GM19023 (cell line): ENCODE measurements around the gene NQO2.
A peak's percentile ranks its signal among the peaks of the same experiment; 100 is the strongest.
"Not testable (repeated sequence)": the region's sequence is repeated elsewhere in the genome, so short reads cannot be mapped to it uniquely, and the experiment has no call there.

ENCODE experiments used
- ATAC-seq: cut with Tn5 transposase; IDR thresholded peaks from one replicate; pipeline ENCODE4 v1.9.1; 2021; ENCODE audit warnings: mild to moderate bottlenecking, moderate library complexity; ENCODE audit not compliant: unreplicated experiment

Gene NQO2

DNA sequence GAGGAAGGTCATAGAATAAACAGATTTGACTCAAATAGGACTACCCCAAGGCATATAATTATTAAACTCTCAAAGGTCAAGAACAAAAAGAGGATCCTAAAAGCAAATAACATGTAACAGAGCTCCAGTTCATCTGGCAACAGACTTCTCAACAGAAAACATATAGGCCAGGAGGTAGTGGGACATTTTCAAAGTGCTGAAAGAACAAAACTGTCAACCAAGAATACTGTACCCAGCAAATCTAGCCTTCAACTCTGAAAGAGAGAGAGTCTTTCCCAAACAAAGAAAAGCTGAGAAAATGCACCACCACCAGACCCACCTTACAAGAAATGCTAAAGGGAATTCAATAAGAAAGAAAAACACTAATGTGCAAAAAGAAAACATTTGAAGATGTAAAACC, 11.9 kb downstream of the NQO2 start:
- no peak for ATAC-seq

DNA sequence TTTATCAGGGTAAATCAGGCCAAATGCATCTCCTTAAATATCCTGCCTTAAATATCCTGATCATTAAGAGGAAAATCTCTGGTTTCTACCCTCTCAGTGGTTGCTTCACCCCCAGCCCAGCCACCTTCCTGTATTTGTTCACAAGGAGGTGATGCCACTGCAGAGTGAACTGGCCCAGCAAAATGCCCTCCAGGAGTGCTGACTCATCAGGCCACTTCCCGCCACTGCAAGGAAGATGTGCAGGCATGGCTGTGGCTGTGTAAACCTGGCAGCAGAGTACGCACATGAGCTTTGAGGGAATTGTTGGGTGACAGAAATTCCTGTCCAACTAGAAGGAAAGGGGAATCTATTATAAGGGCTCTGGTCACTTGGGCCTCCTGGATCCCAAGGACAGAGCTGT, 13.8 kb downstream of the NQO2 start:
- no peak for ATAC-seq

DNA sequence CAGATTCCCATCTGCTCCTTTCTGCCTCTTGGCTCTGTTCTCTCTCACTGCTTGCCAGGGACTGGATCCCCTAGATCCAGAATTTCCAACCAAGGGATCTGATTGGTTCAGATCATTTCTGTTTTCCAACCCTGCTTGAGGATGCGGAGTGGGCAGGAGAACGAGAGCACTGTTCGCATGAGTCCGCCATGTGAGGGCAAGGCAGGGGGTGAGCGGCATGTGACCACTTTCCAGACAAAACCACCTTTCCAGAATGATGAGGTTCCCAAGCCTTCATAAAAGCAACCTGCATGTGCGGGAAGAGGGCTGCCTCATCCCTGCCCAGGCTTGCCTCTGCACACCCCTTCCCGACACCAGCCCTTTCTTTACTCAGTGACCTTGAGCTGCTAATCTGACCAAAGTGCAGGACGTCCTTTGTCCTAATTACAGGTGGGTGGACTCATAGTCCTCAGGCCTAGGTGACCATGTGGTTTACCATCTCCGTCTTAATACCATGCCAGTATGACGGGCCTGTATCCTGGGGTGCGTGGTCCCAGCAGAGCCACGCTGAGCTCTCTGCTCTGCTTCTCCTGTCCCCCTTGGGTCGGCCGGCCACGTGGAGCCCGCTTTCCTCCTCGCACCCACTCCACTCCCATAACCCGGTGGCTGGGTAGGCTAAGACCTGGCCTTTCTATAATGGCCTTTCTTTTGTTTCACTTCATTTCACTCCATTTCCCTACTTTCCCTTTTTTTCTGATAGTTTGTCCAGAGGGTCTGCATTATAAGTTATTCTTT, 14.4 kb downstream of the NQO2 start:
- ATAC-seq = no peak

DNA sequence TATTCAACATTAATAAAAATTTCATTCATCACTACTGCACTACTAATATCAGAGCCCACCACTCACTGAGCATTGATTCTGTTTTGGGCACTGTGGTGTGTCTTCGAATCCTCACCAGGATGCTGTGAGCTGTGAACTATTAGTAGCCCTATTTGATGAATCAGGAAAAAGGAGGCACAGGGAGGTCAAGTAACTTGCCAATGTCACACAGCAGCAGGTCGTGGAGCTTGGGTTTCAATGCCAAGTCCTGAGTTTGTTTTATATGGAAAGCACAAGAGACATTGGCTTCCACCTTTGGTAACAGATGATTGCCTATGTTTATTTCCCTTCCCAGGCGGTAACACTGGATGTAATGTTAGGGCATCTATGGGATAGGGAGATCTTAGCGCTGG, 15.0 kb downstream of the NQO2 start:
- no peak for ATAC-seq

DNA sequence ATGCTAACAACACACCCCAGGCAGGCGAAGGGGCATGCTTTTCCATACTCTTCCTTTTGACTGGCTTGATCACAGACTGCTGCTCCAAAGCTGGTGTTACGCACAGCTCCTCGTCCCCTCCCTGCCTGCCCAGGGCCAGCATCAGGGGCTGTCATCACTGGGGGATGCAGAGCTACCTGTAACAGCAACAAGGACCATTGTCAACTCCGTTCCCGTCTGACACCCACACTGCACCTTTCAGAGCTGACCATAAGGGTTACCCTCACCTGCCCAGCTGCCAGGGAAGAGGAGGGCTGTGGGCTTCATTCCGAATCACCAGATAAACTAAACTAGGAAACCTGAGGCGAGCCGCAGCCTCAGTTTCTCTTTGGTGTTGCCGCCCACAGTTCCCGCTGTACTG, 15.4 kb downstream of the NQO2 start:
- no peak for ATAC-seq

DNA sequence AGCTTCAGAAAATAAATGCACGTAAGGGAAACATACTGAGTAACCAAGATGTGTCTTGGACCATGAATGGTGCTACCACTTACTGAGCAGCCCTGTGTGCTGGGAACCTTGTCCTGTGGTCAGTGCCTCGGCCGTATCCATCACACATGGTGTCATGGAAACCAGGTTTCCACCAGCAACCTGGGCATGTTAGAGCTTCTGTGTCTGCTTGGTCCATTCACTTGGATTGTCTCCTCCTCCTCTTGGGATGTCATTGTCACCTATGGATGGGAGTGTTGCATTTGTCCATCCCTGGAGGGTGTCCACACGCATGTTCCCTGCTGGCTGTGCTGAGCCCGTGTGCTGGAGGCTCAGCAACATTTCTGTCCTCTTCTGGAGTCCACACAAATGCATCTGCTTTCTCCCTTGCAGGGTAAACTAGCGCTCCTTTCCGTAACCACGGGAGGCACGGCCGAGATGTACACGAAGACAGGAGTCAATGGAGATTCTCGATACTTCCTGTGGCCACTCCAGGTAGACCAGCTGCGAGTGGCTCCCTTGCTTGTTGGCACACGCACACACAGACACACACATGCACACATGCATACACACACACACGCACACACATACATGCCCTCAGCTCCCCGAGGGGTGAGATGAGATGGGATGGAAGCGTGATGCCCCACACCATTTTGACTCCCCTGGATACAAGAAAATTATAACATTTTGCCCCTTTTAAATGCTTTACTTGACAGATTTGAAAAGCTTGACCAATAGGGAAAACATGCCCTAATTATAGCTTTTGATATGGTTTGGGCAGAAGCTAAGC, 17.0 kb downstream of the NQO2 start:
- no peak for ATAC-seq

DNA sequence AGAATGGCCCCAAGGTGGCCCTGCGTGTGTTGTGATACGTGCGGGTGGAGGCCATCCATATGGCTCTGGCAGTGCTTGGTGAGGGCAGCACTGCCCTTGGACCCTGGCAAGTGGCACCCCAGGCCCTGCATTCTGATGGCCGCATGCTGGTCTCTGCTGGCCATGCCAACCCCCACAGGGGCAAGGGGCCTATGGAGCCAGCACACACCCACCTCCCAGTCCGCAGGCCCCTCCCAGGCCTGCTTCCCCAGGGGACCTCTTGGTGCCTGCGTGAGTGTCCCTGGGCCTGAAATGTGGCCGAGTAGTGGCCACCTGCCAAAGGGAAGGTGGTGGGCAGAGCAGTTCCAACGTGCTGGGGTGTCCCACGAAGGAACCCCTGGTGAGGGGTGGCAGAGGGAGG, 17.6 kb downstream of the NQO2 start:
- no peak for ATAC-seq

DNA sequence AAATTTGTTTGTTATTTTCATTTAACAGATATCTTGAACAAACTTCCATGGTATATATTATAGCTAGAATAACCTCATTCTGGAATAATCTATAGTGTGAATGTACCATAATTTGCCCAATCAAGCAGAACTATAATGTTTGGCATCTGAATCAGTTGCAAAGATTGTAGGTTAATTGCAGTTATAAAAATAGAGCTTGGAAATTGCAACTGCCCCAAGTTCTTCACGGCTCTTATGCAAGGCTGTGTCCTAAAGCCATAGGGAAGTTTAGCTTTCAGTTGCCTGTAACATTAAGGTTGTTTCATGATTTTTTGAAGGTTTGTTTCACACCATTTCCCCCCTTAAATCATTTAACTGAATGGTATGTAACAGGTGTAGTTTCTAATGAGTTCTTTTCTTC, 19.4 kb downstream of the NQO2 start:
- no peak for ATAC-seq

DNA sequence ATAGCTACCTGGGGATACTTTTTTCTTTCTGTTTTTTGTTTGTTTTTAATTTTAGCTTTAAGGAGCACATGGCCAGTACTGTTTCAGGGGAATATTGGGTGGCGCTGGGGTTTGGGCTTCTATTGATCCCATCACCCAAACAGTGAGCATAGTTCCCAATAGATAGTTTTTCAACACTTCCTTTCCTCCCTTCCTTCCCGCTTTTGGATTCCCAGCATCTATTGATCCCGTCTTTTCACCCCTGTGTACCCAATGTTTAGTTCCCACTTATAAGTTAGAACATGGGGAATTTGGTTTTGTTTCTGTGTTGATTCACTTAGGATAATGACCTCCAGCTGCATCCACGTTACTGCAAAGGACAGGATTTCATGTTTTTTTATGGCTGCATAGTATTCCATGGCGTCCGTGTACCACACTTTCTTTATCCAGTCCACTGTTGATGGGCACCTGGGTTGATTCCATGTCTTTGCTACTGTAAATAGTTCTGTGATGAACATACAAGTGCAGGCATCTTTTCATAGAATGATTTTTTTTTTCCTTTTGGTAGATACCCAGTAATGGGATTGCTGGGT, 20.1 kb downstream of the NQO2 start:
- ATAC-seq = no peak

DNA sequence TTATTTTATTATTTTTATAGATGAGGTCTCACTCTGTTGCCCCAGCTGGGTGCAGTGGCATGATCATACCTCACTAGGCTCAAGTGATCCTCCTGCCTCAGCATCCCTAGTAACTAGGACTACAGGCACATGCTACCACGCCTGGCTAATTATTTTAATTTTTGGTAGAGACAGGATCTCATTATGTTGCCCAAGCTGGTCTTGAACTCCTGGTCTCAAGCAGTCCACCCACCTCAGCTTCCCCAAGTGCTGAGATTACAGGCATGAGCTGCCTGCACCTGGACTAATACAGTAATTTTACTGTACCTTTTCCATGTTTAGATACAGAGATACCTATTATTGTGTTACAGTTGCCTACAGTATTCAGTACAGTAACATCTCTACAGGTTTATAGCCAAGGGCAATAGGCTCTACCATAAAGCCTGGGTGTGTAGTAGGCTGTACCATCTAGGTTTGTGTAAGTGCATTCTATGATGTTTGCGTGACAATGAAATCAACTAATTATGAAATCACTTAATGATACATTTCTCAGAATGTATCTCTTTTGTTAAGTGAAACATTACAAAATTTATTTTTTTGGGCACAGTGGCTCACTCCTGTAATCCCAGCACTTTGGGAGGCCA, 21.4 kb downstream of the NQO2 start:
- not testable (repeated sequence) for ATAC-seq

DNA sequence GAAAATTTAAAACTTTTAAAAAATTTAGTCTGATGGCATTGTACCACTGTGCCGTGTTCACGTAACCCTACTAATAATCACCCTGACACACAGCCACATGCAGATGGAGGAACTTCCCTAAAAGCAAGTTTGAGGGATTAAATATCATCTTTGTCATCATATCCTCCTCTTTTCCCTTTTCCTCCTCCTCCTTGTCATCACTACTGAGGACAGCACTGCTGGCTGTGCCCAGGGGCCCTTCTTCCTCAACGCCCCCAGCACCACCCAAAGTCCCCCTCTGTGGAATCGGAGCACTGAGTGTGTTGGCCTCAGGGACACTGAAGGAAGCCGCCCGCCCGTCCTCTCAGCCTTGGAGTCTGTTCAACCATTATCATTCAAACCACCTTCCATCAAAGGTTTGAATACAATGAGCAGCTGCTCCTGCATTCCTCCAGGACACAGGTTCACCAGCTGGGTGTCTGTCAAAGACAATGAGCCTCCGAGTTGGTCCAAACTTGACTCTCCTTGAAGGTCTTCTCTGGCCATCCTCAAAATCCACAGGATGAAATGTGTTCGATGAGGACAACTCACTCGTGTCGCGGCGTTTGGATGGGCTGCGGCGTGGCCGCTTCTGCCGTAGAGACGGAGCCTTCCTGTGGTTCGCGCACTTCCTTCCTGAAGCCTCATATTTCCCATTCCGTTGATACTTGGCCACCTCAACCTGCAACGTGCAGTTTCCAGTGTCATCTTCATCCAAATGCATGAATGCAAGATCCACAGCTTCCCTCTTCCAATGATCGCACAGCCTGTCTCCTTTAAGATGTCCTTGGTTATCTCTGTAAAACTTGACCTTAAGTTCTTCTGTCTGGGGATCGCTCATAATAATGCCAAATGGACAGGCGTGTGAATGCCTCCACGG, 23.3 kb downstream of the NQO2 start:
- no peak for ATAC-seq

DNA sequence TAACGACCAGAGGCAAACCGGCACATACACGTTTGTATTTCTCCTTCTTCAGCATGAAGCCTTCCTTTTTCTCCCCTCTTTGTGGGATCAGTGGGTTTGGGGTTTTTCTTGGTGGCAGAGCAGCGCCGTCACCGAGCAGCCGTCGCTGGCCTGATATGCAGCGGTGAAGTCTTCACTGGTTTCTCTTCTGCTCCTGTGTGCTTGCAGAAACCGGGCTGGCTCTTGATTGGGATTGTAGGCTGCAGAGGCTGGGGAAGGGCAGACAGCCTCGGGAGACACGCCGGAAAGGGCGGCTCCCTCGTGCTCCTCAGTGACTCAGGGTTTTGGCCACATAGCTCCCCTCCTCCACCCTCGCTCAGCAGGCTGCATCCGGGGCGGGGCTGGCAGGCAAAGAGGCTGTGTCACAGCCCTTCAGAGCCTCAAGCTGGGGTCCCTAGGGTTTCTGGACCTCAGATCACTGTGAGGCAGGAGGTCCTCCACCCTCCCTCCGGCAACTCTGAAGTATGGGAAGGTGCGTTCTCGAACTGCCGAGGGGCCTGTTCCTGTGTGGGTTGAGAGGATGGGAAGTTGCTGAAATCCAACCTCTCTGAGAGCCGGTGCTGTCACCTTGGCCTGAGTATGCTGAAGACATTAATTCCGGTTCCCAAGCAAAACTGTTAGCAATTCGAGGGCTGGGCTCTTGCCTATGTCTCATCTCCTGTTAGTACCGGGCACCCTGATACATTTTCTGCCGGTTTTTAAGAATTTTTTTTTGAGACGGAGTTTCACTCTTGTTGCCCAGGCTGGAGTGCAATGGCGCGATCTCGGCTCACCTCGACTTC, 24.2 kb downstream of the NQO2 start:
- ATAC-seq = peak; percentile 82

DNA sequence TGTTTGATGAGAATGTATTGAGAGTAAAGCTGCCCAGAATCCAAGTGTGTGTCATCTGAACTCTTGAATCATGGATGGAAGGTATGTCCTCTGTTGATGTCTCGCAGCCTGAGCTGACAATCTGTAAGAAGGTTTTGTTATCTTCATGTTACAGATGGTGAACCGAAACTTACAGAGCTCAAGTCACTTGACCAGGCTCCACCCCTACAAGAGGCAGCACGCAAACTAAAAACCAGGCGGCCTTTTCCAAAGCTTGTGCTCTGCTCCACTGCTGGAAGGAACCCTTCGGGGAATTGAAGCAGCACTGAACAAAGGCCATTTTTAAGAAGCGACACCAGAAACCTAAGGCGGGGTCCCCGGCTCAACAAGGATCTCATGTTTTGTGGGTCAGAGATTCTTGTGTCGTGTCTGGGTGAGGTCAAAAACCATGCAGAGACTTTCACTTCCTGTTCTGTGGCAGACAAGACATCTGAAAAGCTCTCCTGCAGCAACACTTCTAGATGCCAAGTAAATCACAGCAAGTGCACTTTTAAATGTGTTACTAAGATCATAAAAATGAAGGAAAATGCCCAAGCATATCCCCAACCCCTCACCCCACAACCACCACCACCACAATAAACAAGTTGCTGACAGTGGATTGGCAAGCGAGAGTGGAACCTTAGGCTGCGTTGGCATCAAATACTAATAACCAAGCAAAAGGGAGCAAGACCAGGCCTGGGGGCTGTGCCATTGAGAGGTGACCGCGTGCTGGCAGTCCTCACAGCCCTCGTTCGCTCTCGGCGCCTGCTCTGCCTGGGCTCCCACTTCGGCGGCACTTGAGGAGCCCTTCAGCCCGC, 27.3 kb downstream of the NQO2 start:
- ATAC-seq = no peak

DNA sequence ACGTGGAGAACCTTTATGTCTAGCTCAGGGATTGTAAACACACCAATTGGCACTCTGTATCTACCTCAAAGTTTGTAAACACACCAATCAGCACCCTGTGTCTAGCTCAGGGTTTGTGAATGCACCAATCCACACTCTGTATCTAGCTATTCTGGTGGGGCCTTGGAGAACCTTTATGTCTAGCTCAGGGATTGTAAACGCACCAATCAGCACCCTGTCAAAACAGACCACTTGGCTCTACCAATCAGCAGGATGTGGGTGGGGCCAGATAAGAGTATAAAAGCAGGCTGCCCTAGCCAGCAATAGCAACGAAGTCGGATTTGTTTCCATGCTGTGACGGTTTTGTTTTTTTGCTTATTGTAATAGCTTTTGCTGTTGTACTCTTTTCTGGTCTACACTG, 28.5 kb downstream of the NQO2 start:
- not testable (repeated sequence) for ATAC-seq

DNA sequence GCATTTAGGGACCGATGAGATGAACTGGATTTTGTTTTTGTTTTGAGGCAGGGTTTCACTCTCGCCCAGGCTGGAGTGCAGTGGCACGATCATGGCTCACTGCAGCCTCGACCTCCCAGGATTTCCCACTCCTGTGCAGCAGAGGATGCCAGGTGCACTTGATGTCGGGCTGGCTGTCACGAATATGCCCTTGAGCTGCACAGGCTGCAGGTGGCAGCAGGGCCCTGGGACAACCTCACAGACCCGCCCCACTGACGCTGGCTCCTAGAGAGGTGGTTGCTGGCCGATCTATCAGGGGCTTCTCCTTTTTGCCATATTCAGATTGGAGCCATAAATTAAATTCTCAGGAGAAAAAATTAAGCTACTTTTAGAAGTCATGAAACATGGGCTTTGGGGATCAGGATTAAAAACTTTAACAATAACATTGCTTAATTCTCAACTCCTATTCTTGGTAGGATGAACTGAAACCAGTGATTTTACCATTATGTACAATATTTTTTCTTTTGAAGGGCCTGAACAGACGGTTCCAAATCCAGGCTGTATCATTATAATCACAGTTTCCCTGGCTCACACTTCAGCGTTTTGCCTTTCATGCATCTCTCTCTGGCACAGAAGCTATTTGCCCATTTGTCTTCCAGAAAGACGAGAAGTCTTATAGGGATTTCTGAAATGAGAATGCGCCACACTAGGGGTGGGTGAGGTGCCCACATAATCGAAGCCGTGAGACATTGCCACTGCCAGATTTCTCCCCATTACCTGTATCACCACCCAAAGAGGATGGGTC, 32.4 kb downstream of the NQO2 start:
- ATAC-seq = no peak

DNA sequence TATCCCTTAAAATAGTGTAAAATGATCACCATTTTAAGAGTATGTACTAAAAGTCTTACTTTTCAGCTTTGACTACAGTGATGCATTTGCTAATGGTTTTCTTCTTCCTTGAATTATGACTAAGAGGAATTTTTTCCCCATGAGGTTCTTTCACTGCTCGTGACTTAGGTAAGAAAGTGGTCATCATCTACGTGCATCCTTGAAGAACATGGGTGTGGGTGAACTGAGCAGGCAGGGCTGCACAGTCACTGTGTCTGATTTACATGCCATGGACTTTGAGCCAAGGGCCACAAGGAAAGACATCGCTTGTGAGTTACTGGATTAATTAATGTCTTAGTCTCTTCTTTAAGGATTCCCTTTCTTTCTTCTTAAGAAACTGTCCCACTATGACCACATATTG, 33.3 kb downstream of the NQO2 start:
- no peak for ATAC-seq

DNA sequence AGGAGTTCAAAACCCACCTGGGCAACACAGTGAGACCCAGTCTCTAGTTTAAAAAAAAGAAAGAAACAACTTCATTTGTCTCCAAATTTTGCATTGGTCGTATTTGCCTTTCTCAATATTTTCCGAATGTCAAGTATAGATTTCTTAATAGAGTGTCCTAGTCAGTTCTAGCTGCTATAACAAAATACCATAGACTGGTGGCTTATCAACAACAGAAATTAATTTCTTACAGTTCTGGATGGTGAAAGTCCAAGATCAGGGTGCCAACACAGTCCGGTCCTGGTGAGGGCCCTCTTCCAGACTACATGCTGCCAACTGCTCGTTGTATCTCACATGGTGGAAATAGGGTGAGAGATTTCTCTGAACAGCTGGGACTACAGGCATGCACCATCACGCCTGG, 34.0 kb downstream of the NQO2 start:
- ATAC-seq = no peak

DNA sequence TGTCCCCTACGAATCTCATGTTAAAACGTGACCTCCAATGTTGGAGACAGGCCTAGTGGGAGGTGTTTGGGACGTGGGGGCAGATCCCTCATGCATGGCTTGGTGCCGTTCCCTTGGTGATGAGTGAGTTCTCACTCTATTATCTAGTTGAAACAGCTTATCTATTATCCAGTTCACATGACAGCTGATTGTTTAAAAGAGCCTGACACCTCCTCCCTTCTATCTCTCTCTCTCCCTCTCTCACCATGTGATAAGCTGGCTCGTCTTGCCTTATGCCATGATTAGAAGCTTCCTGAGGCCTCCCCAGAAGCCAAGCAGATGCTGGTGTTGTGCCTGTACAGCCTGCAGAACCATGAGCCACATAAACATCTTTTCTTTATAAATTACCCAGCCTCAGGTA, 35.7 kb downstream of the NQO2 start:
- no peak for ATAC-seq
